C4-2B (cell line): ENCODE results near the gene YIPF2.

Experiments used
- ZFX ChIP-seq: fragments of 450-650 bp; IDR thresholded peaks from 2 replicates; pipeline ENCODE4 v1.6.1; 2017
- TF ChIP-seq, protein P1 (sequence below): fragments of 450-650 bp; conservative IDR thresholded peaks from 2 replicates; pipeline ENCODE4 v1.5.1; 2017; ENCODE audit warnings: mild to moderate bottlenecking

DNA sequence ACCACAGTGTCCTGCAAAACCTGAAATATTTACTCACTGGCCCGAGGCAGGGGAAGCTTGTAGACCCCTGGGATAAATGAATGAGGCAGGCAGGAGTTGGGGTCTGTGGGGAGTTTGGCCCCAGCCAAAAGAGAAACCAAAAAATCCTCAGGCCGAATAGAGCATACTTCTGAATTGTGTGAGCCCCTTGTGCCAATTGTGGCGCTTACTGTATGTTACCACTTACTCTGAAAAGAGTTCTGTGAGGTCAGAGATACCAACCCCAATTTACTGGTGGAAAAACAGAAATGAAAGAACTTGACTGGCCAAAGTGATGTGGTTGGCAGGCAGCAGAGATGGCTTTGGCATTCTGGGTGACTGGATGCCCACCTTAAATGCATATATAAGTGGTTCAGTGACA lies 50.2 kb downstream of the YIPF2 start:
- TF ChIP-seq, protein P1, sequence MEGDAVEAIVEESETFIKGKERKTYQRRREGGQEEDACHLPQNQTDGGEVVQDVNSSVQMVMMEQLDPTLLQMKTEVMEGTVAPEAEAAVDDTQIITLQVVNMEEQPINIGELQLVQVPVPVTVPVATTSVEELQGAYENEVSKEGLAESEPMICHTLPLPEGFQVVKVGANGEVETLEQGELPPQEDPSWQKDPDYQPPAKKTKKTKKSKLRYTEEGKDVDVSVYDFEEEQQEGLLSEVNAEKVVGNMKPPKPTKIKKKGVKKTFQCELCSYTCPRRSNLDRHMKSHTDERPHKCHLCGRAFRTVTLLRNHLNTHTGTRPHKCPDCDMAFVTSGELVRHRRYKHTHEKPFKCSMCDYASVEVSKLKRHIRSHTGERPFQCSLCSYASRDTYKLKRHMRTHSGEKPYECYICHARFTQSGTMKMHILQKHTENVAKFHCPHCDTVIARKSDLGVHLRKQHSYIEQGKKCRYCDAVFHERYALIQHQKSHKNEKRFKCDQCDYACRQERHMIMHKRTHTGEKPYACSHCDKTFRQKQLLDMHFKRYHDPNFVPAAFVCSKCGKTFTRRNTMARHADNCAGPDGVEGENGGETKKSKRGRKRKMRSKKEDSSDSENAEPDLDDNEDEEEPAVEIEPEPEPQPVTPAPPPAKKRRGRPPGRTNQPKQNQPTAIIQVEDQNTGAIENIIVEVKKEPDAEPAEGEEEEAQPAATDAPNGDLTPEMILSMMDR, result no peak
- TF ChIP-seq ZFX, result no peak
